IMR-90 (cell line): ENCODE data around the gene LIMS1.

Experiments
- MAFK ChIP-seq: IDR thresholded peaks from 2 replicates; pipeline ENCODE4 v1.6.1; 2012; ENCODE audit warnings: low read depth, low read length, improper control_type of control experiment
- MXI1 ChIP-seq: IDR thresholded peaks from 2 replicates; pipeline ENCODE4 v1.6.1; 2012; ENCODE audit warnings: low read depth, mild to moderate bottlenecking, low read length, moderate library complexity, borderline replicate concordance
- POLR2A ChIP-seq: IDR thresholded peaks from 2 replicates; pipeline ENCODE4 v1.6.1; 2012; ENCODE audit warnings: mild to moderate bottlenecking, low read depth, low read length
- RAD21 ChIP-seq: IDR thresholded peaks from 2 replicates; pipeline ENCODE4 v1.6.1; 2012; ENCODE audit warnings: low read length, improper control_type of control experiment
- TF ChIP-seq, protein P1 (sequence below): conservative IDR thresholded peaks from 2 replicates; pipeline ENCODE4 v1.5.1; 2012; ENCODE audit warnings: mild to moderate bottlenecking, low read depth, low read length, improper control_type of control experiment

DNA sequence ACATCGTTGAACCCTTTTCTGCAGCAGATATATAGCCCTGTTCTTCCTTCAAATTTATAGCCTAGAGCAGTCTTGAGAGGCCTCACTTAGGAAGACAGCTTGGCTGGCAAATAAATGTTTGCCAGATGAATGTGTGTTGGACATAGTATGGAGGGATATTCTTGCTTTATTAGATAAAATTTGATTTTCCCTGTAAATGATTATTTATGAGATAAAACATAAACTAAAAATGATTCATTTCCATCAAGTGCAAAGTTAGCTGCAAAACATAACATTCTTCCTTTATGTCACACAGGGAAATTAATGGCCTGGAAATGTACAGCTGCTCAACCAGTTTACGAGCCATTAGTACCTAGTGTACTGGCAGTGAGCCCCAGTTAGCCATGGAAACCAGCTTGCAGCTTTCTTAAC is 82.5 kb downstream of the LIMS1 start:
- no peak for TF ChIP-seq POLR2A
- TF ChIP-seq, protein P1, sequence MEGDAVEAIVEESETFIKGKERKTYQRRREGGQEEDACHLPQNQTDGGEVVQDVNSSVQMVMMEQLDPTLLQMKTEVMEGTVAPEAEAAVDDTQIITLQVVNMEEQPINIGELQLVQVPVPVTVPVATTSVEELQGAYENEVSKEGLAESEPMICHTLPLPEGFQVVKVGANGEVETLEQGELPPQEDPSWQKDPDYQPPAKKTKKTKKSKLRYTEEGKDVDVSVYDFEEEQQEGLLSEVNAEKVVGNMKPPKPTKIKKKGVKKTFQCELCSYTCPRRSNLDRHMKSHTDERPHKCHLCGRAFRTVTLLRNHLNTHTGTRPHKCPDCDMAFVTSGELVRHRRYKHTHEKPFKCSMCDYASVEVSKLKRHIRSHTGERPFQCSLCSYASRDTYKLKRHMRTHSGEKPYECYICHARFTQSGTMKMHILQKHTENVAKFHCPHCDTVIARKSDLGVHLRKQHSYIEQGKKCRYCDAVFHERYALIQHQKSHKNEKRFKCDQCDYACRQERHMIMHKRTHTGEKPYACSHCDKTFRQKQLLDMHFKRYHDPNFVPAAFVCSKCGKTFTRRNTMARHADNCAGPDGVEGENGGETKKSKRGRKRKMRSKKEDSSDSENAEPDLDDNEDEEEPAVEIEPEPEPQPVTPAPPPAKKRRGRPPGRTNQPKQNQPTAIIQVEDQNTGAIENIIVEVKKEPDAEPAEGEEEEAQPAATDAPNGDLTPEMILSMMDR, result no peak
- no peak for TF ChIP-seq RAD21
- TF ChIP-seq MXI1, result no peak
- TF ChIP-seq MAFK, result no peak
